Glutamatergic neuron (in vitro differentiated cells): ENCODE data around the gene ARGLU1. TPM values are rescaled to one million over a fixed set of nuclear protein-coding genes. Genes with fewer than 3 reads are reported as not detected.

ENCODE experiments used
- DNase-seq: peaks from one replicate; pipeline ENCODE4 v3.0.0; 2022
- H3K27ac Mint-ChIP-seq: one replicate; pipeline ENCODE4 v1.8.0; 2020; ENCODE audit warnings: mild to moderate bottlenecking, mixed read lengths, inconsistent platforms; ENCODE audit not compliant: unreplicated experiment
- H3K27me3 Mint-ChIP-seq: one replicate; pipeline ENCODE4 v1.8.0; 2020; ENCODE audit warnings: mild to moderate bottlenecking, moderate library complexity, mixed read lengths, inconsistent platforms; ENCODE audit not compliant: unreplicated experiment
- H3K36me3 Mint-ChIP-seq: one replicate; pipeline ENCODE4 v1.8.0; 2020; ENCODE audit warnings: mild to moderate bottlenecking, mixed read lengths, inconsistent platforms; ENCODE audit not compliant: unreplicated experiment
- H3K4me1 Mint-ChIP-seq: one replicate; pipeline ENCODE4 v1.8.0; 2020; ENCODE audit warnings: mild to moderate bottlenecking, low read depth, mixed read lengths, inconsistent platforms; ENCODE audit not compliant: unreplicated experiment
- H3K4me3 Mint-ChIP-seq: one replicate; pipeline ENCODE4 v1.8.0; 2020; ENCODE audit warnings: mild to moderate bottlenecking, mixed read lengths, inconsistent platforms; ENCODE audit not compliant: unreplicated experiment
- H3K9me3 Mint-ChIP-seq: one replicate; pipeline ENCODE4 v1.8.0; 2020; ENCODE audit warnings: mild to moderate bottlenecking, moderate library complexity, mixed read lengths, inconsistent platforms; ENCODE audit not compliant: unreplicated experiment
- CTCF ChIP-seq: fragments of 200-600 bp; sonication (generic); IDR thresholded peaks from one replicate; pipeline ENCODE4 v1.5.0; 2021; ENCODE audit not compliant: partially characterized antibody, unreplicated experiment
- total RNA-seq: library from RNA; stranded (reverse); fragmentation: NEBNext Ultra II Directional; extraction: Animal tissue kit (Norgen Biotek cat#: 25700); gene quantifications from one replicate; pipeline ENCODE4 v1.2.1, GENCODE V29; 2021; ENCODE audit not compliant: unreplicated experiment

The ARGLU1 gene
- total RNA-seq, 1 donor from 2014 or later = 129 TPM

- peaks cover 33% of the 10 kb centered on the region for H3K4me1 Mint-ChIP-seq
- H3K36me3 Mint-ChIP-seq = no peaks in the 10 kb centered on the region
- H3K9me3 Mint-ChIP-seq = peaks cover 2% of the 10 kb centered on the region
- H3K27ac Mint-ChIP-seq = no peak overlapping the region
- no peak for TF ChIP-seq CTCF
- H3K4me3 Mint-ChIP-seq = no peak overlapping the region
- DNase-seq = no peak
- no peaks in the 10 kb centered on the region for H3K27me3 Mint-ChIP-seq
These were observed 40.5 kb downstream of the ARGLU1 start for GRCh38 chr13:106527445-106527801.

GRCh38 chr13:106526738-106527444, 41.0 kb downstream of the ARGLU1 start:
- Mint-ChIP-seq H3K36me3 (no peaks in the 10 kb centered on the region), H3K27me3 (no peaks in the 10 kb centered on the region), H3K9me3 (no peaks in the 10 kb centered on the region), H3K27ac (no peak overlapping the region), H3K4me1 (peaks cover 31% of the 10 kb centered on the region), H3K4me3 (no peak overlapping the region)
- no peak for DNase-seq
- no peak for TF ChIP-seq CTCF

GRCh38 chr13:106525865-106526264, 42.1 kb downstream of the ARGLU1 start:
- no peaks in the 10 kb centered on the region for H3K9me3 Mint-ChIP-seq
- no peaks in the 10 kb centered on the region for H3K36me3 Mint-ChIP-seq
- no peaks in the 10 kb centered on the region for H3K27me3 Mint-ChIP-seq
- H3K4me1 Mint-ChIP-seq = peaks cover 31% of the 10 kb centered on the region
- no peak overlapping the region for H3K4me3 Mint-ChIP-seq
- no peak for DNase-seq
- TF ChIP-seq CTCF = no peak
- H3K27ac Mint-ChIP-seq = no peak overlapping the region

GRCh38 chr13:106524108-106524507, 43.8 kb downstream of the ARGLU1 start:
- TF ChIP-seq CTCF = no peak
- H3K9me3 Mint-ChIP-seq = no peaks in the 10 kb centered on the region
- DNase-seq = no peak
- no peak overlapping the region for H3K4me3 Mint-ChIP-seq
- no peaks in the 10 kb centered on the region for H3K36me3 Mint-ChIP-seq
- no peaks in the 10 kb centered on the region for H3K27me3 Mint-ChIP-seq
- H3K27ac Mint-ChIP-seq = no peak overlapping the region
- H3K4me1 Mint-ChIP-seq = peaks cover 21% of the 10 kb centered on the region

- no peaks in the 10 kb centered on the region for H3K36me3 Mint-ChIP-seq
These were observed 44.4 kb downstream of the ARGLU1 start for GRCh38 chr13:106523576-106523975.

More at GRCh38 chr13:106523576-106523975, 44.4 kb downstream of the ARGLU1 start:
- DNase-seq = no peak
- H3K4me3 Mint-ChIP-seq = no peak overlapping the region
- no peaks in the 10 kb centered on the region for H3K27me3 Mint-ChIP-seq
- H3K27ac Mint-ChIP-seq = no peak overlapping the region
- TF ChIP-seq CTCF = no peak
- H3K4me1 Mint-ChIP-seq = peaks cover 19% of the 10 kb centered on the region
- H3K9me3 Mint-ChIP-seq = peaks cover 2% of the 10 kb centered on the region
